SU-DHL-6 (cell line): ENCODE results near the gene CLEC16A.

Experiments used
- CTCF ChIP-seq: fragments of 200-600 bp; sonication (generic); IDR thresholded peaks from one replicate; pipeline ENCODE4 v1.5.1; 2017; ENCODE audit warnings: antibody characterized with exemption, mild to moderate bottlenecking, low read length, moderate library complexity; ENCODE audit not compliant: insufficient read depth, poor library complexity, severe bottlenecking
- EZH2phosphoT487 ChIP-seq: fragments of 200-600 bp; sonication (generic), shearing (Covaris generic); conservative IDR thresholded peaks from 2 replicates; pipeline ENCODE4 v1.6.1; 2018; ENCODE audit warnings: mild to moderate bottlenecking, antibody characterized with exemption, low read length, moderate library complexity, mixed read lengths

GRCh38 chr16:11038777-11039176, 94.4 kb downstream of the CLEC16A start:
- TF ChIP-seq CTCF: no peak
- TF ChIP-seq EZH2phosphoT487: no peak
